Ishikawa (cell line): ENCODE measurements around the gene SFN.

Experiments used
- CEBPB ChIP-seq: IDR thresholded peaks from 2 replicates; pipeline ENCODE4 v1.6.1; 2012
- CREB1 ChIP-seq: IDR thresholded peaks from 2 replicates; pipeline ENCODE4 v1.6.1; 2012; ENCODE audit warnings: low read depth
- EGR1 ChIP-seq: IDR thresholded peaks from 2 replicates; pipeline ENCODE4 v1.6.1; 2012
- EP300 ChIP-seq: IDR thresholded peaks from 2 replicates; pipeline ENCODE4 v1.6.1; 2012; ENCODE audit warnings: borderline replicate concordance
- FOXM1 ChIP-seq: IDR thresholded peaks from 2 replicates; pipeline ENCODE4 v1.6.1; 2012; ENCODE audit warnings: low read depth, borderline replicate concordance
- MAX ChIP-seq: IDR thresholded peaks from 2 replicates; pipeline ENCODE4 v1.6.1; 2012
- NFIC ChIP-seq: IDR thresholded peaks from 2 replicates; pipeline ENCODE4 v1.6.1; 2012
- RAD21 ChIP-seq: IDR thresholded peaks from 2 replicates; pipeline ENCODE4 v1.6.1; 2012; ENCODE audit warnings: low read depth
- REST ChIP-seq: IDR thresholded peaks from 2 replicates; pipeline ENCODE4 v1.6.1; 2012; ENCODE audit warnings: low read depth, mild to moderate bottlenecking
- TAF1 ChIP-seq: IDR thresholded peaks from 2 replicates; pipeline ENCODE4 v1.6.1; 2012; ENCODE audit warnings: low read depth, mild to moderate bottlenecking
- TCF12 ChIP-seq: IDR thresholded peaks from 2 replicates; pipeline ENCODE4 v1.6.1; 2012; ENCODE audit warnings: low read depth
- TEAD4 ChIP-seq: IDR thresholded peaks from 2 replicates; pipeline ENCODE4 v1.6.1; 2012
- USF1 ChIP-seq: IDR thresholded peaks from 2 replicates; pipeline ENCODE4 v1.6.1; 2012
- YY1 ChIP-seq: IDR thresholded peaks from 2 replicates; pipeline ENCODE4 v1.6.1; 2012; ENCODE audit warnings: low read depth
- ZBTB7A ChIP-seq: IDR thresholded peaks from 2 replicates; pipeline ENCODE4 v1.6.1; 2012; ENCODE audit warnings: low read depth

The SFN gene

GRCh38 chr1:26874896-26875295 is 11.9 kb downstream of the SFN start:
- no peak for TF ChIP-seq USF1
- TF ChIP-seq CEBPB = no peak
- no peak for TF ChIP-seq TAF1
- TF ChIP-seq EGR1 = no peak
- TF ChIP-seq MAX = no peak
- TF ChIP-seq FOXM1 = no peak
- TF ChIP-seq ZBTB7A = no peak
- TF ChIP-seq REST = no peak
- no peak for TF ChIP-seq EP300
- no peak for TF ChIP-seq RAD21
- no peak for TF ChIP-seq YY1
- TF ChIP-seq CREB1 = no peak
- no peak for TF ChIP-seq TEAD4
- TF ChIP-seq NFIC = no peak
- no peak for TF ChIP-seq TCF12

GRCh38 chr1:26877326-26877725 is 14.4 kb downstream of the SFN start:
- TF ChIP-seq RAD21 = no peak
- no peak for TF ChIP-seq NFIC
- no peak for TF ChIP-seq MAX
- no peak for TF ChIP-seq CREB1
- TF ChIP-seq FOXM1 = no peak
- TF ChIP-seq TAF1 = no peak
- TF ChIP-seq YY1 = no peak
- no peak for TF ChIP-seq TEAD4
- TF ChIP-seq EGR1 = no peak
- no peak for TF ChIP-seq REST
- TF ChIP-seq ZBTB7A = no peak
- no peak for TF ChIP-seq EP300
- TF ChIP-seq USF1 = no peak
- no peak for TF ChIP-seq TCF12
- no peak for TF ChIP-seq CEBPB

- no peak for TF ChIP-seq EGR1
- no peak for TF ChIP-seq NFIC
- no peak for TF ChIP-seq USF1
- TF ChIP-seq REST = no peak
- no peak for TF ChIP-seq CREB1
- no peak for TF ChIP-seq EP300
- no peak for TF ChIP-seq TEAD4
- no peak for TF ChIP-seq ZBTB7A
- TF ChIP-seq TCF12 = no peak
- no peak for TF ChIP-seq FOXM1
- no peak for TF ChIP-seq YY1
- no peak for TF ChIP-seq RAD21
- no peak for TF ChIP-seq CEBPB
- TF ChIP-seq MAX = no peak
- no peak for TF ChIP-seq TAF1
These were observed 16.8 kb downstream of the SFN start for GRCh38 chr1:26879793-26880192.
